GF-D8 (cell line): ENCODE data around the gene ASTN1.

ENCODE experiments used
- DNase-seq: peaks from one replicate; lab custom pipeline; 2025; lab: John Stamatoyannopoulos, UW

The ASTN1 gene

GRCh38 chr1:176837708-176838107 is 326.8 kb downstream of the ASTN1 start:
- DNase-seq: no peak

GRCh38 chr1:176831150-176831549 is 333.4 kb downstream of the ASTN1 start:
- DNase-seq: no peak

GRCh38 chr1:176829261-176829660 is 335.3 kb downstream of the ASTN1 start:
- DNase-seq: no peak

- no peak for DNase-seq
Observed at GRCh38 chr1:176826265-176826664, 338.2 kb downstream of the ASTN1 start.

GRCh38 chr1:176820391-176821031 is 344.0 kb downstream of the ASTN1 start:
- no peak for DNase-seq

- DNase-seq: no peak
Observed at GRCh38 chr1:176816232-176816631, 348.3 kb downstream of the ASTN1 start.

- no peak for DNase-seq
Observed at GRCh38 chr1:176815621-176816020, 348.9 kb downstream of the ASTN1 start.

- DNase-seq: no peak
Observed at GRCh38 chr1:176811511-176812288, 352.8 kb downstream of the ASTN1 start.

GRCh38 chr1:176809292-176809691 is 355.2 kb downstream of the ASTN1 start:
- DNase-seq: no peak
